GM23338 (cell line): Measurements from ENCODE around the gene C4orf51. TPM values are rescaled to one million over a fixed set of nuclear protein-coding genes. Genes with fewer than 3 reads are reported as not detected.

ENCODE experiments used
- ATAC-seq: fragments of 200-7000 bp; cut with Tn5 transposase; 3 replicates; pipeline ENCODE4 v1.9.1; 2020
- DNase-seq: peaks from one replicate; pipeline ENCODE4 v3.0.0-alpha.2; 2015; ENCODE audit warnings: low spot score
- H2AFZ ChIP-seq: fragments of 200-600 bp; sonication (generic); 2 replicates; pipeline ENCODE4 v1.8.0; 2016; ENCODE audit warnings: antibody characterized with exemption, mild to moderate bottlenecking, moderate library complexity
- H3F3A ChIP-seq: fragments of 200-600 bp; sonication (generic); replicated peaks from 2 replicates; pipeline ENCODE4 v1.8.0; 2017; ENCODE audit warnings: antibody characterized with exemption, mixed run types, low read depth
- H3K27ac ChIP-seq: fragments of 200-600 bp; sonication (generic); 2 replicates; pipeline ENCODE4 v1.6.1; 2016; ENCODE audit warnings: low read depth
- H3K27me3 ChIP-seq: fragments of 200-600 bp; sonication (generic); 2 replicates; pipeline ENCODE4 v1.8.0; 2016; ENCODE audit warnings: mild to moderate bottlenecking, mixed run types, moderate library complexity; ENCODE audit not compliant: insufficient read depth
- H3K36me3 ChIP-seq: fragments of 200-600 bp; sonication (generic); 2 replicates; pipeline ENCODE4 v1.8.0; 2016; ENCODE audit warnings: mild to moderate bottlenecking; ENCODE audit not compliant: insufficient read depth
- H3K4me1 ChIP-seq: fragments of 200-600 bp; sonication (generic); 2 replicates; pipeline ENCODE4 v1.8.0; 2016; ENCODE audit warnings: mild to moderate bottlenecking, moderate library complexity; ENCODE audit not compliant: insufficient read depth
- H3K4me2 ChIP-seq: fragments of 200-600 bp; sonication (generic); 2 replicates; pipeline ENCODE4 v1.7.1; 2017; ENCODE audit warnings: mixed run types
- H3K4me3 ChIP-seq: fragments of 200-600 bp; sonication (generic); 2 replicates; pipeline ENCODE4 v1.6.1; 2016; ENCODE audit warnings: mixed run types
- H3K79me2 ChIP-seq: fragments of 200-600 bp; sonication (generic); replicated peaks from 2 replicates; pipeline ENCODE4 v1.8.0; 2017; ENCODE audit warnings: mild to moderate bottlenecking; ENCODE audit not compliant: insufficient read depth
- H3K9me2 ChIP-seq: fragments of 200-600 bp; sonication (generic); 2 replicates; pipeline ENCODE4 v1.8.0; 2017; ENCODE audit not compliant: insufficient read depth
- H4K20me1 ChIP-seq: fragments of 200-600 bp; sonication (generic); replicated peaks from 2 replicates; pipeline ENCODE4 v1.8.0; 2017; ENCODE audit warnings: mild to moderate bottlenecking; ENCODE audit not compliant: insufficient read depth
- H3K27ac Mint-ChIP-seq: 2 replicates; pipeline ENCODE4 v1.8.0; 2020; ENCODE audit warnings: inconsistent platforms, mild to moderate bottlenecking, moderate library complexity, mixed read lengths
- H3K27me3 Mint-ChIP-seq: 3 replicates; pipeline ENCODE4 v1.8.0; 2022; ENCODE audit warnings: low read depth, mild to moderate bottlenecking, moderate library complexity, mixed read lengths, inconsistent platforms; ENCODE audit not compliant: insufficient read depth, poor library complexity
- H3K36me3 Mint-ChIP-seq: 3 replicates; pipeline ENCODE4 v1.8.0; 2021; ENCODE audit warnings: low read depth, mild to moderate bottlenecking, inconsistent platforms, moderate library complexity, mixed read lengths
- H3K4me1 Mint-ChIP-seq: 3 replicates; pipeline ENCODE4 v1.8.0; 2020; ENCODE audit warnings: mild to moderate bottlenecking, inconsistent platforms, mixed read lengths
- H3K4me3 Mint-ChIP-seq: 3 replicates; pipeline ENCODE4 v1.8.0; 2021; ENCODE audit warnings: moderate library complexity, mild to moderate bottlenecking, inconsistent platforms, mixed read lengths
- H3K9me3 Mint-ChIP-seq: 3 replicates; pipeline ENCODE4 v1.8.0; 2020; ENCODE audit warnings: moderate library complexity, mild to moderate bottlenecking, inconsistent platforms, mixed read lengths
- EZH2 ChIP-seq: fragments of 200-600 bp; sonication (generic); IDR thresholded peaks from one replicate; pipeline ENCODE4 v1.8.0; 2017; ENCODE audit warnings: antibody characterized with exemption, mild to moderate bottlenecking, low read depth; ENCODE audit not compliant: unreplicated experiment
- EZH2phosphoT487 ChIP-seq: fragments of 200-600 bp; sonication (generic); IDR thresholded peaks from one replicate; pipeline ENCODE4 v1.8.1; 2018; ENCODE audit warnings: antibody characterized with exemption; ENCODE audit not compliant: unreplicated experiment
- JUNB ChIP-seq: IDR thresholded peaks from one replicate; pipeline ENCODE4 v1.6.1; 2016; ENCODE audit warnings: antibody characterized with exemption; ENCODE audit not compliant: unreplicated experiment
- ZNF114 ChIP-seq: fragments of 250-450 bp; sonication (Bioruptor Pico); IDR thresholded peaks from 2 replicates; pipeline ENCODE4 v1.5.0; 2020; ENCODE audit warnings: mild to moderate bottlenecking, moderate library complexity
- polyA plus RNA-seq: library from polyadenylated mRNA; unstranded; fragments of >200 nt; fragmentation: Nextera tagmentation; extraction: Ambion mirVana; gene quantifications from 2 replicates; pipeline ENCODE4 v1.2.1, GENCODE V29; 2016
- total RNA-seq: library from RNA; depleted of rRNA; stranded (reverse); fragments of >200 nt; shearing (Covaris generic); gene quantifications from 2 replicates; pipeline ENCODE4 v1.2.3, GENCODE V29; 2014
- TF ChIP-seq, protein P1 (sequence below): fragments of 250-450 bp; sonication (Bioruptor Pico); IDR thresholded peaks from 2 replicates; pipeline ENCODE4 v1.5.0; 2020; ENCODE audit warnings: mild to moderate bottlenecking, moderate library complexity
- TF ChIP-seq, protein P2 (sequence below): IDR thresholded peaks from 2 replicates; pipeline ENCODE4 v1.6.1; 2016; ENCODE audit warnings: antibody characterized with exemption
- TF ChIP-seq, protein P3 (sequence below), 2 experiments: fragments of 200-600 bp in 1 of 2; sonication (generic) in 1 of 2; conservative IDR thresholded peaks; 2 replicates each; pipeline versions ENCODE4 v1.5.1 to v1.6.1; 2016 to 2017; ENCODE audit warnings: antibody characterized with exemption in 2 of 2, low read depth in 2 of 2, mild to moderate bottlenecking in 2 of 2, moderate library complexity in 1 of 2

Gene C4orf51
- total and polyA plus RNA-seq, 2 experiments from 2014 or later: not detected

DNA sequence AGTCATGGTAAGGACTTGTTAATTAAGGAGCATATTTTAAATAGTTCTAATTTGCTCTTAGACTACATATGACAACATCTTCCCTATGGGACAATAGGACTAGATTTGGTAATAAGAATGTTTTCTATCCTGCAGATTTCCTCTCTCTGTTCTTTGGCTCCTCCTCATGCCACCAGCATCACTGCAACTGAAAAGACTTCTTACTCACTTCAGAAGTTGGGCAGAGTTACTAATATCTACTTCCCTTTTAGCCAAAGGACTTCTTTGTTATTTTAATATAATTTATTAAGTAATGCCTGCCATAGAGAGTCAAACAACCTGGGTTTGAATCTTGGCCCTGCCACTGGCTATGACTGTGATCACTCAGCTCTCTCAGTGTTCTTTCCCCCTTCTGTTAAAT, 44.3 kb upstream of the C4orf51 start:
- ATAC-seq (no peak), DNase-seq (no peak)
- Mint-ChIP-seq H3K27me3 (peaks cover 2% of the 10 kb centered on the region), H3K4me3 (no peak overlapping the region), H3K27ac (no peak overlapping the region), H3K4me1 (peaks cover 25% of the 10 kb centered on the region), H3K36me3 (no peaks in the 10 kb centered on the region), H3K9me3 (no peaks in the 10 kb centered on the region; the same call in 2 of the 3 replicates)
- H3K27ac ChIP-seq: no peak overlapping the region
- H3F3A ChIP-seq: no peaks in the 10 kb centered on the region; the same call in 1 of the 2 replicates
- no peak overlapping the region for H3K4me3 ChIP-seq
- no peaks in the 10 kb centered on the region; the same call in 1 of the 2 replicates for H3K9me2 ChIP-seq
- no peaks in the 10 kb centered on the region for H4K20me1 ChIP-seq
- H3K36me3 ChIP-seq: no peaks in the 10 kb centered on the region
- H2AFZ ChIP-seq: peak overlapping the region; percentile 43; the same call in 1 of the 2 replicates
- H3K4me1 ChIP-seq: peaks cover 29% of the 10 kb centered on the region; the same call in 1 of the 2 replicates
- H3K4me2 ChIP-seq: no peak overlapping the region
- TF ChIP-seq, protein P1, sequence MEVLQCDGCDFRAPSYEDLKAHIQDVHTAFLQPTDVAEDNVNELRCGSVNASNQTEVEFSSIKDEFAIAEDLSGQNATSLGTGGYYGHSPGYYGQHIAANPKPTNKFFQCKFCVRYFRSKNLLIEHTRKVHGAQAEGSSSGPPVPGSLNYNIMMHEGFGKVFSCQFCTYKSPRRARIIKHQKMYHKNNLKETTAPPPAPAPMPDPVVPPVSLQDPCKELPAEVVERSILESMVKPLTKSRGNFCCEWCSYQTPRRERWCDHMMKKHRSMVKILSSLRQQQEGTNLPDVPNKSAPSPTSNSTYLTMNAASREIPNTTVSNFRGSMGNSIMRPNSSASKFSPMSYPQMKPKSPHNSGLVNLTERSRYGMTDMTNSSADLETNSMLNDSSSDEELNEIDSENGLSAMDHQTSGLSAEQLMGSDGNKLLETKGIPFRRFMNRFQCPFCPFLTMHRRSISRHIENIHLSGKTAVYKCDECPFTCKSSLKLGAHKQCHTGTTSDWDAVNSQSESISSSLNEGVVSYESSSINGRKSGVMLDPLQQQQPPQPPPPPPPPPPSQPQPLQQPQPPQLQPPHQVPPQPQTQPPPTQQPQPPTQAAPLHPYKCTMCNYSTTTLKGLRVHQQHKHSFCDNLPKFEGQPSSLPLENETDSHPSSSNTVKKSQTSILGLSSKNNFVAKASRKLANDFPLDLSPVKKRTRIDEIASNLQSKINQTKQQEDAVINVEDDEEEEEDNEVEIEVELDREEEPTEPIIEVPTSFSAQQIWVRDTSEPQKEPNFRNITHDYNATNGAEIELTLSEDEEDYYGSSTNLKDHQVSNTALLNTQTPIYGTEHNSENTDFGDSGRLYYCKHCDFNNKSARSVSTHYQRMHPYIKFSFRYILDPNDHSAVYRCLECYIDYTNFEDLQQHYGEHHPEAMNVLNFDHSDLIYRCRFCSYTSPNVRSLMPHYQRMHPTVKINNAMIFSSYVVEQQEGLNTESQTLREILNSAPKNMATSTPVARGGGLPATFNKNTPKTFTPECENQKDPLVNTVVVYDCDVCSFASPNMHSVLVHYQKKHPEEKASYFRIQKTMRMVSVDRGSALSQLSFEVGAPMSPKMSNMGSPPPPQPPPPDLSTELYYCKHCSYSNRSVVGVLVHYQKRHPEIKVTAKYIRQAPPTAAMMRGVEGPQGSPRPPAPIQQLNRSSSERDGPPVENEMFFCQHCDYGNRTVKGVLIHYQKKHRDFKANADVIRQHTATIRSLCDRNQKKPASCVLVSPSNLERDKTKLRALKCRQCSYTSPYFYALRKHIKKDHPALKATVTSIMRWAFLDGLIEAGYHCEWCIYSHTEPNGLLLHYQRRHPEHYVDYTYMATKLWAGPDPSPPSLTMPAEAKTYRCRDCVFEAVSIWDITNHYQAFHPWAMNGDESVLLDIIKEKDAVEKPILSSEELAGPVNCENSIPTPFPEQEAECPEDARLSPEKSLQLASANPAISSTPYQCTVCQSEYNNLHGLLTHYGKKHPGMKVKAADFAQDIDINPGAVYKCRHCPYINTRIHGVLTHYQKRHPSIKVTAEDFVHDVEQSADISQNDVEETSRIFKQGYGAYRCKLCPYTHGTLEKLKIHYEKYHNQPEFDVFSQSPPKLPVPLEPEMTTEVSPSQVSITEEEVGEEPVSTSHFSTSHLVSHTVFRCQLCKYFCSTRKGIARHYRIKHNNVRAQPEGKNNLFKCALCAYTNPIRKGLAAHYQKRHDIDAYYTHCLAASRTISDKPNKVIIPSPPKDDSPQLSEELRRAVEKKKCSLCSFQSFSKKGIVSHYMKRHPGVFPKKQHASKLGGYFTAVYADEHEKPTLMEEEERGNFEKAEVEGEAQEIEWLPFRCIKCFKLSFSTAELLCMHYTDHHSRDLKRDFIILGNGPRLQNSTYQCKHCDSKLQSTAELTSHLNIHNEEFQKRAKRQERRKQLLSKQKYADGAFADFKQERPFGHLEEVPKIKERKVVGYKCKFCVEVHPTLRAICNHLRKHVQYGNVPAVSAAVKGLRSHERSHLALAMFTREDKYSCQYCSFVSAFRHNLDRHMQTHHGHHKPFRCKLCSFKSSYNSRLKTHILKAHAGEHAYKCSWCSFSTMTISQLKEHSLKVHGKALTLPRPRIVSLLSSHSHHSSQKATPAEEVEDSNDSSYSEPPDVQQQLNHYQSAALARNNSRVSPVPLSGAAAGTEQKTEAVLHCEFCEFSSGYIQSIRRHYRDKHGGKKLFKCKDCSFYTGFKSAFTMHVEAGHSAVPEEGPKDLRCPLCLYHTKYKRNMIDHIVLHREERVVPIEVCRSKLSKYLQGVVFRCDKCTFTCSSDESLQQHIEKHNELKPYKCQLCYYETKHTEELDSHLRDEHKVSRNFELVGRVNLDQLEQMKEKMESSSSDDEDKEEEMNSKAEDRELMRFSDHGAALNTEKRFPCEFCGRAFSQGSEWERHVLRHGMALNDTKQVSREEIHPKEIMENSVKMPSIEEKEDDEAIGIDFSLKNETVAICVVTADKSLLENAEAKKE (CRISPR knock-in tag): no peak
- TF ChIP-seq EZH2phosphoT487: no peak
- TF ChIP-seq, protein P2, sequence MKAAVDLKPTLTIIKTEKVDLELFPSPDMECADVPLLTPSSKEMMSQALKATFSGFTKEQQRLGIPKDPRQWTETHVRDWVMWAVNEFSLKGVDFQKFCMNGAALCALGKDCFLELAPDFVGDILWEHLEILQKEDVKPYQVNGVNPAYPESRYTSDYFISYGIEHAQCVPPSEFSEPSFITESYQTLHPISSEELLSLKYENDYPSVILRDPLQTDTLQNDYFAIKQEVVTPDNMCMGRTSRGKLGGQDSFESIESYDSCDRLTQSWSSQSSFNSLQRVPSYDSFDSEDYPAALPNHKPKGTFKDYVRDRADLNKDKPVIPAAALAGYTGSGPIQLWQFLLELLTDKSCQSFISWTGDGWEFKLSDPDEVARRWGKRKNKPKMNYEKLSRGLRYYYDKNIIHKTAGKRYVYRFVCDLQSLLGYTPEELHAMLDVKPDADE: no peak
- TF ChIP-seq, protein P3, sequence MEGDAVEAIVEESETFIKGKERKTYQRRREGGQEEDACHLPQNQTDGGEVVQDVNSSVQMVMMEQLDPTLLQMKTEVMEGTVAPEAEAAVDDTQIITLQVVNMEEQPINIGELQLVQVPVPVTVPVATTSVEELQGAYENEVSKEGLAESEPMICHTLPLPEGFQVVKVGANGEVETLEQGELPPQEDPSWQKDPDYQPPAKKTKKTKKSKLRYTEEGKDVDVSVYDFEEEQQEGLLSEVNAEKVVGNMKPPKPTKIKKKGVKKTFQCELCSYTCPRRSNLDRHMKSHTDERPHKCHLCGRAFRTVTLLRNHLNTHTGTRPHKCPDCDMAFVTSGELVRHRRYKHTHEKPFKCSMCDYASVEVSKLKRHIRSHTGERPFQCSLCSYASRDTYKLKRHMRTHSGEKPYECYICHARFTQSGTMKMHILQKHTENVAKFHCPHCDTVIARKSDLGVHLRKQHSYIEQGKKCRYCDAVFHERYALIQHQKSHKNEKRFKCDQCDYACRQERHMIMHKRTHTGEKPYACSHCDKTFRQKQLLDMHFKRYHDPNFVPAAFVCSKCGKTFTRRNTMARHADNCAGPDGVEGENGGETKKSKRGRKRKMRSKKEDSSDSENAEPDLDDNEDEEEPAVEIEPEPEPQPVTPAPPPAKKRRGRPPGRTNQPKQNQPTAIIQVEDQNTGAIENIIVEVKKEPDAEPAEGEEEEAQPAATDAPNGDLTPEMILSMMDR (conservative IDR thresholded peaks at IDR 0.05; ENCODE audit: low read depth in 2 of 2): no peak
- TF ChIP-seq ZNF114: no peak
- TF ChIP-seq JUNB: no peak
- no peak for TF ChIP-seq EZH2
- no peaks in the 10 kb centered on the region for H3K27me3 ChIP-seq
- H3K79me2 ChIP-seq: no peaks in the 10 kb centered on the region
